Skeletal muscle tissue (tissue), 4 donors: ENCODE data around the gene ANGPTL8. TPM values are rescaled to one million over a fixed set of nuclear protein-coding genes. Genes with fewer than 3 reads are reported as not detected.

Experiments
- H3K27ac ChIP-seq: one replicate; pipeline ENCODE4 v1.7.0; 2013; ENCODE audit warnings: mild to moderate bottlenecking, low read depth, low read length, inconsistent platforms
- H3K27me3 ChIP-seq, 3 donors: one replicate each; pipeline ENCODE4 v1.7.0; 2013; ENCODE audit warnings: low read length in 3 of 3; ENCODE audit not compliant: control insufficient read depth in 3 of 3, insufficient read depth in 3 of 3
- H3K36me3 ChIP-seq, 3 donors: one replicate each; pipeline ENCODE4 v1.7.0; 2013; ENCODE audit warnings: low read length in 3 of 3; ENCODE audit not compliant: control insufficient read depth in 3 of 3, insufficient read depth in 3 of 3
- H3K4me1 ChIP-seq, 3 donors: one replicate each; pipeline ENCODE4 v1.7.0; 2013; ENCODE audit warnings: low read length in 3 of 3, mild to moderate bottlenecking in 3 of 3; ENCODE audit not compliant: control insufficient read depth in 3 of 3, insufficient read depth in 3 of 3
- H3K4me3 ChIP-seq, 3 donors: one replicate each; pipeline ENCODE4 v1.7.0; 2013; ENCODE audit warnings: low read length in 3 of 3
- H3K9ac ChIP-seq, 3 donors: one replicate each; pipeline ENCODE4 v1.7.0; 2013; ENCODE audit warnings: low read length in 3 of 3, mild to moderate bottlenecking in 3 of 3, moderate library complexity in 2 of 3, low read depth in 1 of 3
- H3K9me3 ChIP-seq, 3 donors: one replicate each; pipeline ENCODE4 v1.7.0; 2013; ENCODE audit warnings: low read length in 3 of 3; ENCODE audit not compliant: control insufficient read depth in 3 of 3
- total RNA-seq: library from RNA; depleted of rRNA; stranded (reverse); fragments of >200 nt; gene quantifications from one replicate; pipeline ENCODE4 v1.2.3, GENCODE V29; 2014
- donor health status: Osteomylitis.

Gene ANGPTL8
- total RNA-seq, 1 donor from 2014 or later, result 3.1 TPM

DNA sequence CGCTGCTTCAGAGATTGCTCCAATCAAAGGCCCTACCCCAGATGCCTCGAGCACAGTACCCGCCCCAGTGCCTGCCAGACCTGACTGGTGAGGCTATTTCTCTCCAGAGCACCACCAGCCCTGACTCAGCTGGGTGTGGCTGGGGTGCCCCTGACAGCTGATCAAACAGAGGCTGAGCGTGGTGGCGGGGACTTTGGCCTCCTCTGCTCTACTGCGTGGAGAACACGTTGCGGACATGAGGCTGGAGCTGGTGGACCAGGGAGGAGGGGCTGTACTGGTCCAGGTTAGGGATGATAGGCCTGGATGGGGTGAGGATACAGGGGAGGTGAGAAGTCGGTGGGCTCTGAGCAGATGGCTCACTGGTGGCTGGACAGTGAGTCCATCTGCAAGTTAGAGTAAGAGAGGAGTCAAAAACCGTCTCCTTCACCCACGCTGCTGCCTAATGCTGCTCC, 26.4 kb downstream of the ANGPTL8 start:
- Histone ChIP-seq H3K27me3 (peaks cover 8 to 17% (median 15%) of the 10 kb centered on the region in 3 donors), H3K27ac (no peak overlapping the region), H3K4me3 (no peak overlapping the region), H3K4me1 (peaks cover 7 to 19% (median 7%) of the 10 kb centered on the region in 3 donors), H3K36me3 (no peaks in the 10 kb centered on the region), H3K9ac (no peak overlapping the region), H3K9me3 (no peaks in the 10 kb centered on the region)

DNA sequence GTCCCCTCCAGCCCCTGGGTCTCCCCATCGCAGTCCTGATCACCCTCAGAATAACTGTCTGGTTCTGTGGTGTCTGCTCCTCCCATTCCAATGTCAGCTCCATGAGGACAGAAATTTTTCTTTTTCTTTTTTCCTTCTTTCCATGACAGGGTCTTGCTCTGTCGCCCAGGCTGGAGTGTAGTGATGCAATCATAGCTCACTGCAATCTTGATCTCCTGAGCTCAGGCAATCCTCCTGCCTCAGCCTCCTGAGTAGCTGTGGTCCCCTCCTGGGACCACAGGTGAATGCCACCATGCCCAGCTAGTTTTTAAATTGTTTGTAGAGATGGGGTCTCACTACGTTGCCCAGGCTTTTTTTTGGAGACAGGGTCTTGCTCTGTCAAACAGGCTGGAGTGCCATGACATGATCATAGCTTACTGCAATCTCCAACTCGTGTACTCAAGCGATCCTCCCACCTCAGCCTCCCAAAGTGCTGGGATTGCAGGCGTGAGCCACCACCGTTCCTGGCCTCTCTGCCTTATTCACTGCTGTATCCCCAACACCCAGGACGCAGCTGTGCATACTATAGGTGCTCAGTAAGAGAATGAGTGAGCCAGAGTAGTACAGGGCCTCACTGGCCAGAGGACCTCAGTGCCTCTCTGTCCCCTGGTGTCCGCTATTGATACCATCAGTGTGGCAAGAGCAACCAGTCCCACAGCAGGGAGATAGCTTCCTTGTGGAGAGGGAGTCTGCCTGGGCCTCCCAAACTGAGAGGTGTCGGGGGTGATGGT, 28.1 kb downstream of the ANGPTL8 start:
- H3K4me3 ChIP-seq, result no peak overlapping the region
- H3K9me3 ChIP-seq, result no peaks in the 10 kb centered on the region
- no peak overlapping the region for H3K27ac ChIP-seq
- no peaks in the 10 kb centered on the region for H3K36me3 ChIP-seq
- peaks cover 2 to 9% (median 7%) of the 10 kb centered on the region in 3 donors for H3K27me3 ChIP-seq
- H3K4me1 ChIP-seq, result peaks cover 7 to 18% (median 7%) of the 10 kb centered on the region in 3 donors
- H3K9ac ChIP-seq, result no peak overlapping the region

DNA sequence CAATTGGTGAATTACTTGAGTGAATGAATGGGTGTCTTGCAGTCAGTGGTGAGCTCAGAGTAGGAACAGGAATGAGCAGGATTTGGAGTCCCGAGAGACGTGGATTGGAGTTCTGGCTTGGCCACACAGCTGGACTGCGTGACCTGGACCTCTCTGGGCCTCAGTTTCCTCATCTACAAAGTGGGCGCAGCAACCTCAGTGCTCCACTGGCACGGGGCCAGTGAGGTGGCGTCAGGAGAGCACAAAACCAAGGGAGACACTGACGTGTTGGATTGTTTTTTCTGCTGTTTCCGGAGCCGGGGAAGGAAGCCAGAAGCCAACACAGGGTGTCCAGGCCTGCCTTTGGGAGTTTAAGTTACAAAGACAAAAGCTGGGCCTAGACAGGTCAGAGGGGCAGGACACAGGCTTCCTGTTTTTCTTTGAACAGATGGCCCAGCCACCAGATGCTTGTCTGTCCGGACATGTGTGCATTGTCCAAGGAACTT, 29.4 kb downstream of the ANGPTL8 start:
- Histone ChIP-seq H3K4me3 (no peak overlapping the region), H3K9me3 (no peaks in the 10 kb centered on the region), H3K27me3 (peaks cover 0 to 4% (median 0%) of the 10 kb centered on the region in 3 donors), H3K27ac (peak overlapping the region; percentile 36), H3K36me3 (no peaks in the 10 kb centered on the region), H3K4me1 (peaks cover 4 to 15% (median 7%) of the 10 kb centered on the region in 3 donors), H3K9ac (no peak overlapping the region)

DNA sequence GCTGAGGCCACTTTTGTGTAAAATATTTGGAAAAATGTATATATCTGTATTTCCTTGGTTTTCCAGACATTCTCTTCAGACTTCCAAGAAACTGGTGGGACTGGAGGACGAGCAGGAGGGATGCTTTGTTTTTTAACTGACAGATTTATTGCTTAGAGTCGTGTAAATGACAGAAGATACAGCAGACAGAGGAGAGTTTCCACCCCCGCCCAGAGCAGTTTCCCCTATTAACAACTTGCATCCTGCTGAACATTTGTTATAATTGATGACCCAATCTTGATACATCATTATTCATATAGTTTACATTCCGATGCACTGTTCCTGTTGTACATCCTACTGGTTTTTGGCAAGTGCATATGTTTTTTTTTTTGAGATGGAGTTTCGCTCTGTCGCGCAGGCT, 30.0 kb downstream of the ANGPTL8 start:
- Histone ChIP-seq H3K36me3 (no peaks in the 10 kb centered on the region), H3K27me3 (peaks cover 0 to 4% (median 0%) of the 10 kb centered on the region in 3 donors), H3K4me1 (peaks cover 2 to 13% (median 7%) of the 10 kb centered on the region in 3 donors), H3K4me3 (no peak overlapping the region), H3K9me3 (no peaks in the 10 kb centered on the region), H3K27ac (peak overlapping the region; percentile 36), H3K9ac (no peak overlapping the region)

DNA sequence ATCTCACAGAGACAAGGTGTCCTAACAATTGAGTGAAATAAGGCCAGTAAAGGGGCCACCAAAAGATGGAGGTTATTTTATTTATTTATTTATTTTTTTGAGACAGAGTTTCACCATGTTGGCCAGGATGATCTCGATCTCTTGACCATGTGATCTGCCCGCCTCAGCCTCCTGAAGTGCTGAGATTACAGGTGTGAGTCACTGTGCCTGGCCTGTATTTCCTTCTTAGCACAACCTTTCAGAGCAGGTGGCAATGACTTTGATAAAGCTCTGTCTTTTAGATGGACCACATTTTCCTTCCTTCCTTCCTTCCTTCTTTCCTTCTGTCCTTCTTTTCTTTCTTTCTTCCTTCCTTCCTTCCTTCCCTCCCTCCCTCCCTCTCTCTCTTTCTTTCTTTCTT, 33.9 kb downstream of the ANGPTL8 start:
- no peak overlapping the region for H3K4me3 ChIP-seq
- no peak overlapping the region for H3K27ac ChIP-seq

DNA sequence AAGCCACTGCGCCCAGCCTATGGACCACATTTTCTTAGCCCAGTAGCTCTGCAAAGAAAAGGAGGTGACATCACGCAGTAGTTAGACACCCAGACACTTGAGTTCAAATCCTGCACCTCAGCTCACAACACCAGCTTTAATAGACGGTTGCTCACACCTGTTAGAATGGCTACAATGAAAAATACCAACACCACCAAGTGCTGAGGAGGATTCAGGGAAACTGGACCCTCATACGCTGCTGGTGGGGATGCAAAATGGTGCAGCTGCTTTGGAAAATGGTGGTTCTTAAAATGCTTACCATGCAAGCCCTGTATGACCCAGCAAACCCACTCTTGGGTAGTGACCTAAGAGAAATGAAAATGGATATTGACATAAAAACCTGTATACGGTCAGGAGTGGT, 34.6 kb downstream of the ANGPTL8 start:
- no peak overlapping the region for H3K27ac ChIP-seq
- H3K4me3 ChIP-seq, result no peak overlapping the region
- no peaks in the 10 kb centered on the region for H3K9me3 ChIP-seq
- no peak overlapping the region for H3K9ac ChIP-seq
- no peaks in the 10 kb centered on the region for H3K36me3 ChIP-seq
- H3K4me1 ChIP-seq, result peaks cover 0 to 2% (median 0%) of the 10 kb centered on the region in 3 donors
- no peaks in the 10 kb centered on the region for H3K27me3 ChIP-seq

More for the DNA sequence above, 33.9 kb downstream of the ANGPTL8 start:
- H3K9ac ChIP-seq, result no peak overlapping the region
- no peaks in the 10 kb centered on the region for H3K36me3 ChIP-seq
- H3K27me3 ChIP-seq, result no peaks in the 10 kb centered on the region
- H3K9me3 ChIP-seq, result no peaks in the 10 kb centered on the region
- peaks cover 0 to 7% (median 3%) of the 10 kb centered on the region in 3 donors for H3K4me1 ChIP-seq

DNA sequence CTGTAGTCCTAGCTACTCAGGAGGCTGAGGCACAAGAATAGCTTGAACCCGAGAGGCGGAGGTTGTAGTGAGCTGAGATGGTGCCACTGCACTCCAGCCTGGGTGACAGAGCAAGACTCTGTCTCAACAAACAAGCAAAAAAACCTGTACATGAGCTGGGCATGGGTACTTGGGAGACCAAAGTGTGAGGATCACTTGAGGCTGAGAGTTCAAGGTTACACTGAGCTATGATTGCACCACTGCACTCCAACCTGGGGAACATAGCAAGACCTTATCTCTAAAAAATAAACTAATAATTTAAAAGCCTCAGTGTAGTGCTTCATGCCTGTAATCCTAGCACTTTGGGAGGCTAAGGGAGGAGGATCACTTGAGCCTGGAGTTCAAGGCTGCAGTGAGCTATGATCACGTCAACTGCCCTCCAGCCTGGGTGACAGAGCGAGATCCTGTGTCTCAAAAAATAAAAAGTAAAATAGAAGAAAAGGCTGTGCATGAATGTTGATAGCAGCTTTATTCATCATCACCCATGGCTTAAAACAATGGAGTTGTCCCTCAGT, 35.2 kb downstream of the ANGPTL8 start:
- Histone ChIP-seq H3K9ac (no peak overlapping the region), H3K9me3 (no peaks in the 10 kb centered on the region), H3K27me3 (no peaks in the 10 kb centered on the region), H3K4me1 (peaks cover 0 to 3% (median 0%) of the 10 kb centered on the region in 3 donors), H3K36me3 (no peaks in the 10 kb centered on the region), H3K27ac (no peak overlapping the region), H3K4me3 (no peak overlapping the region)

DNA sequence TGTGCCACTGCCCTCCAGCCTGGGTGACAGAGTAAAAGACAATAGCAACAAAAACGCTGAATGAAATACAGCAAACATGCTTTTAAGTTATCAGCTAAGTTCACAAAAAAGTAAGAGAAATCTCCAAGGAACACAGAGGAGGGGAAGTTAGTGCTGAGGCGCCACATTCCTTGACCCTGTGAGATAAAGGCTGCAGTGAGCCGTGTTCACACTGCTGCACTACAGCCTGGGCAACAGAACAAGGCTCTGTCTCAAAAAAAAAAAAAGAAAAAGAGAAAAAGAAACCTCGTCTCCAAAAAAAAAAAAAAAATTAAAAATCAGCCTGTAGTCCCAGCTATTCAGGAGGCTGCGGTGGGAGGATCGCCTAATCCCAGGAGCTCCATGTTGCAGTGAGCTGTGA, 39.3 kb downstream of the ANGPTL8 start:
- Histone ChIP-seq H3K9me3 (no peaks in the 10 kb centered on the region), H3K9ac (no peak overlapping the region), H3K4me3 (no peak overlapping the region), H3K36me3 (no peaks in the 10 kb centered on the region), H3K27me3 (no peaks in the 10 kb centered on the region), H3K27ac (no peak overlapping the region), H3K4me1 (peaks cover 0 to 4% (median 0%) of the 10 kb centered on the region in 3 donors)

DNA sequence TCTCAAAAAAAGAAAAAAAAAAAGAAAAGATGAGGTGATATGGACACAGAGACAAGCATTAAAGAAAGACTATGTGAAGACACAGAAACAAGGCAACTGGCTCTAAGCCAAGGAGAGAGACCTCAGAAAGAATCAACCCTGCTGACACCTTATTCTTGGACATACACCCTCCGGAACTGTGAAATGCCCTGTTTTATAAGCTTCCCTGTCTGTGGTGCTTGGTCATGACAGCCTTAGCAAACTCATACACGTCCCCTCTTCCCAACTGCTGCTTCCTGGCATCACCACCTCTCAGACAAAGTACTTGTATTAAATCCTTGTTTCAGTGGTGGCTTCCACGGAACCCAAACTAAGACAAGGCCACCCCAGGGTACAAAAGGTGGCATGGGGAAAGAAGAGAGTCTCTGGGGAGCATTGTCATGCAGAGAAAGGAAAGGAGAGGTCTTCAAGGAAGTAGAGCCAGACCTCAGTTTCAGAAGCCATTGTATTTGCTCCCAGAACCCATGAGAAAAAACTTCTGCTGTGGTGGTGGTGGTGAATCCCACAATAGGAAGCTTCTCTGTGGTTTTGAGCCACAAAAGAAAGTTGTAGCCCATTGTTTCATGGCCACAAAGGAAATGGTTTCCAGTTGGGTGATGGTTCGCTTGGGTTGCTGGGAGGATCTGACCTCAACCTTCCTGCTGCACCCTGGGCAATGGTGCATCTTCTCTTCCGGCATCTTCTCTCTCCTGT, 40.3 kb downstream of the ANGPTL8 start:
- peaks cover 0 to 4% (median 0%) of the 10 kb centered on the region in 3 donors for H3K4me1 ChIP-seq

More for the DNA sequence above, 40.3 kb downstream of the ANGPTL8 start:
- Histone ChIP-seq H3K36me3 (no peaks in the 10 kb centered on the region), H3K9ac (no peak overlapping the region), H3K4me3 (no peak overlapping the region), H3K27me3 (no peaks in the 10 kb centered on the region), H3K9me3 (no peaks in the 10 kb centered on the region), H3K27ac (no peak overlapping the region)
